ENCODE measurements around the gene GPR63.
"Not testable (repeated sequence)": the region's sequence is repeated elsewhere in the genome, so short reads cannot be mapped to it uniquely, and the experiment has no call there.

DNA sequence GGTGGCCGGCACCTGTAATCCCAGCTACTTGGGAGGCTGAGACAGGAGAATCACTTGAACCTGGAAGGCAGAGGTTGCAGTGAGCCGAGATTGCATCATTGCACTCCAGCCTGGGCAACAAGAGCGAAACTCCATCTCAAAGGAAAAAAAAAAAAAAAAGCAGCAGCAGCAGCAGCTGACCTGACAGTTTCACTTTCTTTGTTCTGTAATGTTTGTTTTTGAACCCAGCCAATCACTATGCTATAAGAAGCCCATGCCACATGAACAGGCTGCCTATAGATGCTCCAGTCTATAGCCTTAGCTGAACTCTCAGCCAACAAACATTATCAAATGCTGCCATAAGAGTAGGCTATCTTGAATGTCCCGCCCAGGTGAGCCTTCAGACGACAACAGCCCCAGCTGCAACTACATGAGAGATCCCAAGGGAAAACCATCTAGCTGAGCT lies 47.9 kb upstream of the GPR63 start:
- not testable (repeated sequence) for TF ChIP-seq POLR2A (IDR thresholded peaks at IDR 0.05; ENCODE audit: low read length); GATA1 (IDR thresholded peaks at IDR 0.05; ENCODE audit: low read depth, low read length)
